NCI-H510A treated with DMSO at 0.1 percent for 48 hours (cell line): ENCODE results near the gene KNDC1.

Source experiments
- DNase-seq: peaks from one replicate; lab custom pipeline; 2025; lab: John Stamatoyannopoulos, UW

The KNDC1 gene

GRCh38 chr10:133191651-133192050 lies 31.6 kb downstream of the KNDC1 start:
- no peak for DNase-seq

GRCh38 chr10:133194151-133194550 lies 34.1 kb downstream of the KNDC1 start:
- no peak for DNase-seq

GRCh38 chr10:133195096-133195495 lies 35.1 kb downstream of the KNDC1 start:
- no peak for DNase-seq

- DNase-seq: no peak
Measured at GRCh38 chr10:133195611-133196010, 35.6 kb downstream of the KNDC1 start.

GRCh38 chr10:133196221-133196915 lies 36.3 kb downstream of the KNDC1 start:
- DNase-seq: no peak

- DNase-seq: no peak
Measured at GRCh38 chr10:133196936-133197758, 37.1 kb downstream of the KNDC1 start.

- DNase-seq: no peak
Measured at GRCh38 chr10:133197786-133198185, 37.8 kb downstream of the KNDC1 start.

GRCh38 chr10:133198206-133198605 lies 38.2 kb downstream of the KNDC1 start:
- DNase-seq: no peak

- no peak for DNase-seq
Measured at GRCh38 chr10:133198621-133199487, 38.8 kb downstream of the KNDC1 start.

GRCh38 chr10:133199488-133199885 lies 39.5 kb downstream of the KNDC1 start:
- DNase-seq: no peak

- DNase-seq: no peak
Measured at GRCh38 chr10:133199992-133200611, 40.1 kb downstream of the KNDC1 start.

GRCh38 chr10:133200621-133201031 lies 40.6 kb downstream of the KNDC1 start:
- no peak for DNase-seq

GRCh38 chr10:133201151-133201947 lies 41.3 kb downstream of the KNDC1 start:
- DNase-seq: no peak

- no peak for DNase-seq
Measured at GRCh38 chr10:133201948-133202725, 42.1 kb downstream of the KNDC1 start.

- no peak for DNase-seq
Measured at GRCh38 chr10:133202778-133203651, 43.0 kb downstream of the KNDC1 start.

GRCh38 chr10:133203652-133204195 lies 43.7 kb downstream of the KNDC1 start:
- DNase-seq: no peak

GRCh38 chr10:133204226-133205015 lies 44.4 kb downstream of the KNDC1 start:
- no peak for DNase-seq

- no peak for DNase-seq
Measured at GRCh38 chr10:133205146-133205545, 45.1 kb downstream of the KNDC1 start.
